Measurements from ENCODE around the gene MST1.
"Not testable (repeated sequence)": the region's sequence is repeated elsewhere in the genome, so short reads cannot be mapped to it uniquely, and the experiment has no call there.

The MST1 gene

DNA sequence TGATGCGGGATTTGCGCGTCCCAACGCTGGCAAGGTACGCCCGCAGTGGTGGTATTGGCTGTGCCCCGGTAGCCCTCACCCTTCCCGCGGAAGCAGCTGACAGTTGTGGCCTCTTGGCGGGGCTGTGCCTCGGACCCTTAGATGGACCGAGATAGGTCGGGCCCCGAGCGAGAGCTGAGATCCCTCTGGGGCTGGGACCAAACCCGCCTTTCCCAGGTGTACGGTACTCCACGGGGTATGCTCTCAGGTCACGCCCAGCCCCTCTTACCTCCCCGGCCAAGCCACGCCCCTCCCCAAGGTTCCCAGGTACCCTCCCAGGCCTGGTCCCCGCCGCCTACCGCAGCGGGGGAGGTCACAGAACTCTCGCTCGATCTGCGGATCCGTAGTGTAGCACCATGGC lies 2.9 kb downstream of the MST1 start:
- intact Hi-C loops (cut with DNase I), result not testable (repeated sequence)
- peak in 3 of 42 donors; percentile 25 to 45 (median 40) for DNase-seq

DNA sequence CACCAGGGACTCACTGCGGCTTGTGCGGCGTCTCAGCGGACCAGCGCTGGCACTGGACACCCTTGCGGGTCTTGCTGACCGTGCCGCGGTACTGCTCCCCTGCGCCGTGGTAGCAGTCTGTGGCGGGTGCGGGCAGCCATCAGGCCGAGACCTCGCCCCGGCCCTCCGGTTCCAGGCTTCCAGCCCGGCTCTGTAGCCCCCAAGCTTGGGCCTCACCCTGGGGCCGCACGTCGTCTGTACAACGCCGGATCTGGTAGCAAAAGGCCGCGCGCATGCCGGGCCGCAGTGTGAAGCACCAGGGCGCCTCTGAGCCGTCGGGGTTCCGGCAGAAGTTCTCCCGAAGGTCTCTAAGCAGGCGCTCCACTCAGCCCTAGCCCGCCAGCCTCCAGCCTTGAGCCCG lies 3.4 kb downstream of the MST1 start:
- DNase-seq; intact Hi-C loops (cut with DNase I): not testable (repeated sequence)

DNA sequence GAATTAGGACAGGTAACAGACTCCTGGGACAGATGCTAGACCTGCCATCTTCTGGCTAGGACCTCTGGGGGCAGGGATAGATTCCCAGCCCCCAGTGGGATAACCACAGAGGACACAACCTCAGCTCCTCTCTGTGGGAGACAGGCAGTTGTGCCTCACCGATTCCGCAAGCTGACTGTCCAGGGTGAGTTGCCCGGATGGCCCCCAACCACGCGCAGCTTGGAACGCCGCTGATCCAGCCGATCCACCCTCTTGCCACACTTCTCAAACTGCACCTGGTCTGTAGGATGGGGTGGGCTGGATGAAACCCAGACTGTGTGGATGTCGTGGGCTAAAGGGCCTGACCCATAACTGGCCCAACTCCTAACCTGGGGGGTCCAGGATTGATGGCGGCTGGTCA lies 4.2 kb downstream of the MST1 start:
- DNase-seq; intact Hi-C loops (cut with DNase I): not testable (repeated sequence)

DNA sequence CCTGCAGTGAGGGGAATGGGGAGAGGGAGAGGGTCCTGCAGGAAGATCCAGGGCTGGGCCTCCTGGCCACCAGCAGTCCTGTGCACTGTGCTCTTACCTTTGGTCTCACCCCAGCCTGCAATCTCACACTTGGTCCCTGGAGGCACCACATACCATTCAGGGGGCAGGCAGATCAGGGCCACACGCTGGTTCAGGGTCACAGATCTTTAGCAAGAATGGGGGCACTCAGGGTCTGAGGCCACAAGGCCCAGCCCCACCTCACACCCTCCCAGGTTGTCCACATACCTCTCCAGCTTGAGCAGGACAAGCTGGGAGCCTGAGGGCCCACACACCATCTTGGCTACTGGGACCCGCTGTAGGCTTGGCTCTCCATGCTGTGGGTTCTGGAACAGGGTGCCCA lies 4.8 kb downstream of the MST1 start:
- intact Hi-C loops (cut with DNase I); DNase-seq: not testable (repeated sequence)

DNA sequence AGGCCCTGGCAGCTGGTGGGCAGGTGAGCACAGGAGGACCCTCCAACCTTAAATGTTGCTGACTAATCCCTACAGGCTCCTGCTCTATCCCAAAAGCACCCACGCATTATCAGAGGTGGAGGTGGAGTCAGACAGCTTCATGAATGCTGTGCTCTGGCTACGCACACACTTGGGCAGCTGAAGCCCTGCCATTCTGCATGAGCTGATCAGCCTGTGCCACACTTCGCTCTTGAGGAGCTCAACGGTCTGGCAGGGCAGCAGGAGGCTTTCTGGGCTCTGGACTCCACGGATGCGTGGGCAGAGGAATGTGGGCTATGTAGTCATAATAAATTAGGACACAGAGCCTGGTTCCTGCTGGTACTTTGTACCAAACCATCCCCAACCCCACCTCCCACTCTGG lies 6.1 kb downstream of the MST1 start:
- peak in 36 of 42 donors; percentile 18 to 89 (median 56) for DNase-seq

DNA sequence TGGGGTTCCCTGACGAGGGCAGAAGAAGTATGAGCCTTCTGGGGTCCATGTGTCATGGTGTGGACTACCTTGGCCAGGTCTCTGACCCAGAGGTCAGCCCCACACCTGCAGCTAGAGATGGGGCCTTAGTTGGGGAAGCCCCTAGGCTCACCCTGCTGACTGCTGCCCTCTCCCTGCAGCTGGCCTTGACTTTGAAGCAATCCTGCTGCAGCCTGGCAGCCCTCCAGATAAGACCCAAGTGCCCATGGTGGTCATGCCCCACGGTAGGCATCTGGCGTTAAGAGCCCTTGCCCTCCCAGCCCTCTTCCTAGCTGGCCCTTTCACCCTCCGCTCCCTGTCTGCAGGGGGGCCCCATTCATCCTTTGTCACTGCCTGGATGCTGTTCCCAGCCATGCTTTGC lies 7.7 kb downstream of the MST1 start:
- no peak for DNase-seq
- intact Hi-C loops (cut with DNase I), result no loop called here

More for the DNA sequence above, 6.1 kb downstream of the MST1 start:
- intact Hi-C loops (cut with DNase I), result no loop called here

DNA sequence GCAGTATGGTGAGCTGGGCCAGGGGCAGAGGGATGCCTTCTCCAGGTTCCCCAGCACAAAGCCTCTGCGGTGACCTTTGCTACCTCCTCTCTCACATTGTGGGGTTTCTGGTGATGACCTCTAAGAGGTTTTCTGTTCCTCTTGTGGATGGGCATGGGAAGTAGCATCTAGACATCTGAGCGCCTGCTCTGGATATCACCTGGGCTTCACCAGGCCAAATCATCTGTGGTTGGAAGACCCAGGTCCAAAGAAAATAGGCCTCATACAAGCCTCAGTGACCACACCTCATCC lies 8.1 kb downstream of the MST1 start:
- intact Hi-C loops (cut with DNase I), result no loop called here
- DNase-seq, result no peak

DNA sequence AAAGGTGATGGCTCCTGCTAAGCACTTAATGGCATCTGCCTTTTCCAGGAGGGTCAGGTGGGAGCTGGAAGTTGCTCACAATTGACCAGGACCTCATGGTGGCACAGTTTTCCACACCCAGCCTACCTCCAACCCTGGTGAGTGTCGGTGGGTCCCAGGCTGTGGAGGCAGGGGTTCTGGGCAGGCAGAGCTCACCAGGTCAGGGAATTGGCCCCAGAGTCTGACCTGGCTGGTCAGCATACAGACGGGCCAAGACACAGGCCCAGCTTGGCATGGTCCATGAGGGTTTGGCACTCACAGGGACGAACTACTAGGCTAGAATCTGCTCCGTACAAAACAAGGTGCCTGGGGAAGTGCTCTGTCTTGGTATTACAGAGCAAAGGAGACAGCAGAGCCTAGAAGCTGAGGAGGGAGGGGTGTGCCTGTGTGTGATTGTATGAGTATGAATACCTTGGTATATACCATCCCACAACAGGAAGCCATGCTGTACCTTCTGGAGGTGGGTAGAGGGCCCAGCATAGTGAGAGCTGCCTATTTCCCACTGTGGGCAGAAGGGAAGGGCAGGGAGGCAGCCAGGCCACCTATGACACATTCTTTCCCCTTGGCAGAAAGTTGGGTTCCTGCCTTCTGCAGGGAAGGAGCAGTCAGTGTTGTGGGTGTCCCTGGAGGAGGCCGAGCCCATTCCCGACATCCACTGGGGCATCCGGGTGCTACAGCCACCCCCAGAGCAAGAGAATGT lies 8.6 kb downstream of the MST1 start:
- DNase-seq, result peak in 29 of 42 donors; percentile 12 to 80 (median 52)
- intact Hi-C loops (cut with DNase I), result no loop called here

DNA sequence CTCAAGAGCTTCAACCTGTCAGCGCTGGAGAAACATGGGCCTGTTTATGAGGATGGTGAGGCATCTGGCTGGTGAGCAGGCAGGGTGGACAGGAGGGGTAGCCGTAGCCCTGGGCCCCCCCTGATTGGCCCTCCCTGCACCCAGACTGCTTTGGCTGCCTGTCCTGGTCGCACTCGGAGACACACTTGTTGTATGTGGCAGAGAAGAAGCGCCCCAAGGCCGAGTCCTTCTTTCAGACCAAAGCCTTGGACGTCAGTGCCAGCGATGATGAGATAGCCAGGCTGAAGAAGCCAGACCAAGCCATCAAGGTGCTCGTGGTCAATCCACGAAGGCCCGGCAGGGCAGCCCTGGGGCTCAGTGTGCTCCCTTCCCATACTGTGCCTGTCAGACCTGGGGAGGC lies 13.4 kb downstream of the MST1 start:
- intact Hi-C loops (cut with DNase I), result no loop called here
- DNase-seq, result no peak

DNA sequence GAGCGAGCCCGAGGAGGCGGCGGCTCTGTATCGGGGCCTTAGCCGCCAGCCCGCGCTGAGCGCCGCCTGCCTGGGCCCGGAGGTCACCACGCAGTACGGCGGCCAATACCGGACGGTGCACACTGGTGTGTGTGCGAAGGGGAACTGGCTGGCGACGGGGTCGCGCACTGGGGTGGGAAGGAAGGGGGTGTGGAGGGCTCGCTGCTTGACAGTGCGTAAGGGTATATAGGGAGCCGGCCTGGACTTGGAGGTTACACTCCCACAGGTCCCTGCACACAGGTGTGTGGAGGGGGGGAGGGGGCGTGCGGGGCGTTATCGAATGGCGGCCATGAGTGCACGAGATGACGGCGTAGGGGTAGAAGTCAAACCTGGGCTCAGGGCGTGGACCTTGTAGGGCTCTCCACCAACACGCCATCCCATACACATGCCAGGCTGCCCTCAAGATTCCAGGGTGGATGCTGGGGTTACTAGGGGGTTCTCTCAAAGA lies 14.7 kb downstream of the MST1 start:
- DNase-seq, result peak in 1 of 42 donors; percentile 24
- intact Hi-C loops (cut with DNase I), result loop anchor here (5.0 kb wide), 1 partner anchor 132 kb away; no protein-coding TSS in a partner anchor

DNA sequence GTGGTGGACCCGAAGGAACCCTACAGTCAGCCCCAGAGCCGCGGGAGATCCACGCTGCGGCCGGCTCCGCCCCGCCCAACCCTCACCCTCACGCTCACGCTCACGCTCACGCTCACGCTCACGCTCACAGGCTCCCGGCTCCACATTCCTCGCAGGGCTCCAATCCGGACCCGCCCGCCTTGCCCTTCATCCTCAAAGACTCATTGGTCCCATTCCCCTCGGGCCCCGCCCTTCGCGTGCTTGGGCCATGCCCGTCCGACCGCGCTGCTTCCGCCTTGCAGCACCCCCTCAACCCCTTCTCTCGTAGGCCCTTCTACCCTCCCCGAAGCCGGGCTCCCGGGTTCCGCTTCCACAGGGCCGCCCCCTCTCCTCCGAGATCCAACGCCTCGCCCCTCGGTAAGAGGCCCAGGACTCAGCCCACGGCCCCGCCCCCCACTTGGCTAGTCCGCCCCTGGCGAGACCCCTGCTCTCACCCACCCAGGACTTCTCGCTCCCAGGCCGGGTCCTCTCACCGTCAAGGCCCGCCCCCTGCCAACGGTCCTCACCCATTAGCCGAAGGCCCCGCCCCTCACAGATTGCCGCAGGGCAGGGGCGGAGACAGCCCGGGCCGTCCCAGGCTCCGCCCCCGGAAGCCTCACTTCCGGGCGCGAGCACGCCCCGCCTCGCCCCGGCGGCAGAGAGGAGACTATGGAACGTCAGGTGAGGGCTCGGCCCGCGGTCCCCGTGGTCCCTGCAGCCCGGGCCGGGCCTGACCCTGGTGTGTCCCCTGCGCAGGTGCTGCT lies 15.4 kb downstream of the MST1 start, which contains the start of gene APEH:
APEH (plus strand) TSS at position 637 of the 782 bp plus-strand sequence; CDS start at position 688, 51 bp downstream.
- DNase-seq, result peak; percentile 86 to 98 (median 94)
- intact Hi-C loops (cut with DNase I), result loop anchor here (5.0 kb wide), 1 partner anchor 132 kb away; no protein-coding TSS in a partner anchor

DNA sequence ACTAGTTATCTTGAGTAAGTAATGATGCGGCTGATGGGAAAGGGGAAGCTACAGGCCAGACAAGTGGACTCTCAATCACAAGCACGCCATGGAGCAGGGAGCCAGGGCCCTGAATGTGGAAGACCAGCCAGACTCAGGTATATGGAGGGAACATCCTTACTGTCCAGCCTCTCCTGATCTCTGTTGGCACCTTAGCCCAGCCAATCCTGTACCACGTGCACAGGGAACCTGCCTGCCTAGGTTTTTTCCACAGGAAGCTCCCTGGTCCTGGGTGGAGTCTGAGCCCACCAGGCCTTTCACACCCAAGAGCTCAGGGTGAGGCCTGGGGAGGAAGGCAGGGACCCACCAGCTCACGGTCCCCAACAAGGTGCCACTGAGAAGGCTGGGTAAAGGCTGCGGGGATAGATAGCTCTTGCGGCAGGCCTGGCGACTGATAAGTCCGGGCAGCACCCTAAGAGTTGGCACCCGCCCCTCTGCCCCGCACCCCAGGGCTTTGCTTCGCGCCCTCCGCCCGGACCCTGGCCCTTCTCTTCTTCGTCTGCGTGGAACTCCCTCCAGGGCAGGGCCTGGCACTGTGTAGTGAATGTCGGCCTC lies 16.1 kb downstream of the MST1 start:
- DNase-seq, result no peak
- intact Hi-C loops (cut with DNase I), result loop anchor here (5.0 kb wide), 1 partner anchor 131 kb away; no protein-coding TSS in a partner anchor

DNA sequence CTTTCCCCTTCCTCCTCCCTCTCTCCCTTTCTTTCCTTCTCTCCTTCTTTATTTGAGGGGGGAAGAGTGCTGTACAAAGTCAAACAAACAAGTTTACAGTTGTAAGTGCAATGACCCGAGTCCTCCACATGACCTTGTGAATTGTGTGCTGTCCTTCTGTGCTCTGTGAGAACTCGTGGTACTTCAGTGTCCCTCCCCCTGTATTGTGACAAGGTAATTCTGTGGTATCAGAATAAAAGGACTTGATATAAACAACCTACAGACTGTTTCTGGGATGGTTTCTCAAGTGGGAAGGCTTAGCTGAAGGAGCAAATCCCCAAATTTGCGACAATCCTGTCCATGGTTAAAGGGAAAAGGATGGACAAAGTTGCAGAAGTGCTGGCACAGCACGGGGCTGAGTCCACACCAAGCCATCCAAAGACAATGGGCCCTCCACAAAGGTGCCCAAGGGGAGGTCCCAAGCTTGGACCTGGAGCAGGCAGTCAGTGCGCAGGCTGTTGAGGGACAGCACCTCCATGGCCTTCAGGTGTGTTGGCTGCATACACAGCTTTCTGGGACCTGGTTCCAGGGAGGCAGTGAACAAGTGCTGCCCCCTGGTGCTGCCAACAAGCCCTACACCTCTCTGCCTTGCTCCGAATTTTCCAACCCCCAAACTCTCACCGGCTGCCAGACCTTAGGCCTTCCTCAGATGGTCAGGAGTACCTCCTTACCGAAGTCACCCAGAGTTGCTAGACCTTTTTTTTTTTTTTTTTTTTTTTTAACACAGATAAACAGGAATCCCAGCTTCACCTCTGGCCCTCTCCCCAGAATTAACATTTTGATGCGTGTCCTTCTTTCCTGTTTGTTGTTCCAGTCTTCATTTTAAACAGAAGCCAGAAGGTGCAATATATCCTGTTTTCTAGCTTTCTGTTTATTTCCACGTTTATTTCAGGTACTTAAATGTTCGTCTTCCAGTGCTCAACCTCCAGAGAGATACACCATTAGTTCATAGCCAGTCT lies 17.7 kb downstream of the MST1 start:
- DNase-seq, result peak; percentile 48 to 88 (median 70)
- intact Hi-C loops (cut with DNase I), result loop anchor here (5.0 kb wide), 1 partner anchor 129 kb away; no protein-coding TSS in a partner anchor

DNA sequence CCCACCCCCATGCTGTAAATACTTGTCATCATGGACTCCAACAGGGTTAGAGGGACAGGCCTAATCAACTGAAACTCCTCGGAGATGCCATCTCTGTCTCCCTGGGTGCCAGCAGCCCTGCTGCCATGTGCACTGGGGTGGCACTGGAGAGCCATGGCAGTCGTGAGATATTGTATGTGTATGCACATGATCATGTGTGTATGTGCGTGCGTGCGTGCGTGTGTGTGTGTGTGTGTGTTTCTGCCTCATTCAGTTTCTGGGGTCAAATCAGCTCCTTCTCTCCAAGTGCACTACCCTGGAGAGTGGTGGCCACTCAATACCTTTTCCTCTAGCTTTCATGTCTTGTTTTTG lies 18.4 kb downstream of the MST1 start:
- DNase-seq, result no peak
- intact Hi-C loops (cut with DNase I), result loop anchor here (5.0 kb wide), 1 partner anchor 129 kb away; no protein-coding TSS in a partner anchor

DNA sequence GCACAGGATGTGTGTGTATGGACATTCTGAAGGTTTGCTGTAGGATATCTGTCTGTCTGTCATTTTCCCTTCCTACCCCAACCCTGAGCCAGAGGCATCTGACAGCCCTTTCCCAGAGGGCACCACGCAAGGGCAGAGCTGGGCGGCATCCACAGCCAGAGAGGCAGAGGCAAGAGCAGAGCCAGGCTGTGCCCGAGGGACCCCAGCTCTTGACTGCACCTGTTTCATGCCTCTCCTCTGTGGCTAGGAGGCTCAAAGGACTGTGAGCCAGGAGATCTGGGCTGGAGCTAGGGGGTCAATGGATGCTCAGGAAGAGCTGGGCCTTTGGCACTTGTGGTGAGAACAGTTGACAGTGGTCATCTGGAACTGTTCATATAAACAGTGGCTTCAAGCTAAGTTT lies 19.9 kb downstream of the MST1 start:
- intact Hi-C loops (cut with DNase I), result no loop called here
- DNase-seq, result no peak

DNA sequence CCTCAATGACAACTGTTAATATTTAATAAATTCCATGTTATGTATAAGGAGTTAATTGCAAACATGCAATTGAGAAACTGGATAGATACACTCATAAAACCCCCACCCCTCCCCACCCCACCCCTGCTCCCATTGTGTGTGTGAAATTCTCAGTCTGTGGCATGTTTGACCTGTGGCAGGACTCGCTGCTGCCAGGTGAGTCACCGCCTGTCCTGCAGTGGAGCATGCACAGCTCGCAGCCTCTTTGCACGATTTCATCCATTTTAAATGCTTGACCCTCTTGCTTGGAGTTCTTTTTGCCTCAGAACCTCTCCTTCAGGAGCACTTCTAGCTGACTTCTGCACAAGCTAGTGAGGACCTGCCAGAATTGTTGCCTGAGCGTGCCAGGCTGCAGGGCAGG lies 20.4 kb downstream of the MST1 start:
- no peak for DNase-seq
- intact Hi-C loops (cut with DNase I), result no loop called here

DNA sequence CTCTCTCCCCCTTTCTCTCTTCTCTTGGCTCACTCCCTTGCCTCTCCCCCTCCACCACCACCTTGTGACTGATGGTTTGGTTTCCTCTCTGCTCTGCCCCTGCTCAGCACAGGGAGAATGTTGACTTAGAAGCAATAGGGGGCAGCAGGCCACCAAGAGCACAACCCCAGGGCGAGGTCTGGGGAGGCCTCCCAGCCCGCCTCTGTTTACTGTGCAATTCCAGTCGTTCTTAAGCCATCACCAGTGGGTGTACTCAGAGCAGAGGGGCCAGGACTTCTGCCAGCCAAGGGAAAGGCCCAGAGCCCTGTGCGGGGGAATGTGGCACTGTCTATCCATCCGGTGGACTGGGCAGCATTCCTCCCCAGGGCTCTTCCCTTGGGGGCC lies 20.9 kb downstream of the MST1 start:
- intact Hi-C loops (cut with DNase I), result no loop called here
- DNase-seq, result no peak

DNA sequence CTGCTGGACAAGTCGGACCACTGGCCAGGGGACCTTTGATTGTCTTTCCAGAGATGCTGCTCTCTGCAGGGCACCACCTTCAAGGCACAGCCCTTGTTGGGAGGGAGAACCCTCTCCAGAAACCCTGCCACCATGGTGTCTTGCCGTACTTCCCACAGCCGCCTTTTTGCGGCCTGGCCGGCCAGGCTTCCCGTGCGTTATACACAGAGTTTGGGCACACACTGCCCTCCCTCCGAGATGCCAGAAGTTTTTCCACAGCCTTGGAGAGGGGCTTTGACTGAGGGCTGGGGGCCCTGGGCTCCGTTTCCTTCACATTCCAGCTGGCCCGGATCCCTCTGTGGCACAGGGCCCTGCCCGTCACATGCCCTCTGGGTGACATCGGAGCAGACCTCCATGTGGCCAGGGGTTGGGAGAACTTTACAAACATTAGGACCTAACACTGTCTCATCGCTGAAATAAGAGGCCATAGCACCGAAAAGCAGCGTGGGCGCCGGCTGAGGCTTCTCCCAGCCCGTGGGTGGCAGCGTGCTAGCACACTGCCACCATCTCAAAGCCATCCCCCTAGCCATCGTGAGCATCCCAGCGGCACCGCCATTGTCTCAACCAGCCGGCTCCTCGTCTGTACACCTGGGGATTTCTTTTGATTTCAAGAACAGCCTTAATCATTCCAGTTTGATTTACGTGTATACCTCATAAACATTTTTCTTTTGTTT lies 21.4 kb downstream of the MST1 start:
- no peak for DNase-seq
- intact Hi-C loops (cut with DNase I), result no loop called here
